ENCODE data around the gene DLX3. TPM values are rescaled to one million over a fixed set of nuclear protein-coding genes. Genes with fewer than 3 reads are reported as not detected.

The DLX3 gene
- total RNA-seq, 2 donors from 2014 or later = 0.36 to 0.68 TPM

GRCh38 chr17:49992933-49993422, 2.0 kb downstream of the DLX3 start:
- peak overlapping the region; percentile 29 to 43 for H3K4me3 ChIP-seq
- intact Hi-C loops (cut with DNase I) = no loop called here
- no peaks in the 10 kb centered on the region for H3K27me3 ChIP-seq (replicated peaks; ENCODE audit: insufficient read depth)
- H3K4me1 ChIP-seq (replicated peaks) = peaks cover 16% of the 10 kb centered on the region
- no peaks in the 10 kb centered on the region for H3K9me3 ChIP-seq
- H3K36me3 ChIP-seq = no peaks in the 10 kb centered on the region
- peak overlapping the region in 1 of 2 donors; percentile 44 for H3K27ac ChIP-seq
- DNase-seq (ENCODE audit: low spot score) = no peak
- 32% methylated on average over 23 of the region's 23 CpGs for WGBS
- TF ChIP-seq, protein P1, sequence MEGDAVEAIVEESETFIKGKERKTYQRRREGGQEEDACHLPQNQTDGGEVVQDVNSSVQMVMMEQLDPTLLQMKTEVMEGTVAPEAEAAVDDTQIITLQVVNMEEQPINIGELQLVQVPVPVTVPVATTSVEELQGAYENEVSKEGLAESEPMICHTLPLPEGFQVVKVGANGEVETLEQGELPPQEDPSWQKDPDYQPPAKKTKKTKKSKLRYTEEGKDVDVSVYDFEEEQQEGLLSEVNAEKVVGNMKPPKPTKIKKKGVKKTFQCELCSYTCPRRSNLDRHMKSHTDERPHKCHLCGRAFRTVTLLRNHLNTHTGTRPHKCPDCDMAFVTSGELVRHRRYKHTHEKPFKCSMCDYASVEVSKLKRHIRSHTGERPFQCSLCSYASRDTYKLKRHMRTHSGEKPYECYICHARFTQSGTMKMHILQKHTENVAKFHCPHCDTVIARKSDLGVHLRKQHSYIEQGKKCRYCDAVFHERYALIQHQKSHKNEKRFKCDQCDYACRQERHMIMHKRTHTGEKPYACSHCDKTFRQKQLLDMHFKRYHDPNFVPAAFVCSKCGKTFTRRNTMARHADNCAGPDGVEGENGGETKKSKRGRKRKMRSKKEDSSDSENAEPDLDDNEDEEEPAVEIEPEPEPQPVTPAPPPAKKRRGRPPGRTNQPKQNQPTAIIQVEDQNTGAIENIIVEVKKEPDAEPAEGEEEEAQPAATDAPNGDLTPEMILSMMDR (IDR thresholded peaks at IDR 0.05) = no peak
- no peak for TF ChIP-seq POLR2A (IDR thresholded peaks at IDR 0.05)

- H3K27me3 ChIP-seq (replicated peaks; ENCODE audit: insufficient read depth) = no peaks in the 10 kb centered on the region
- intact Hi-C loops (cut with DNase I) = no loop called here
- TF ChIP-seq POLR2A (IDR thresholded peaks at IDR 0.05) = no peak
- TF ChIP-seq, protein P1 (IDR thresholded peaks at IDR 0.05) = no peak
- TF ChIP-seq POLR2AphosphoS5 (IDR thresholded peaks at IDR 0.05) = no peak
- no peak for DNase-seq (ENCODE audit: low spot score)
- H3K27ac ChIP-seq = no peak overlapping the region
- H3K4me3 ChIP-seq = no peak overlapping the region
- no peaks in the 10 kb centered on the region for H3K9me3 ChIP-seq
- 86% methylated on average over 13 of the region's 13 CpGs for WGBS
- peaks cover 19% of the 10 kb centered on the region for H3K4me1 ChIP-seq (replicated peaks)
- H3K36me3 ChIP-seq = no peaks in the 10 kb centered on the region
Observed at GRCh38 chr17:49992191-49992932, 2.7 kb downstream of the DLX3 start.

DNA sequence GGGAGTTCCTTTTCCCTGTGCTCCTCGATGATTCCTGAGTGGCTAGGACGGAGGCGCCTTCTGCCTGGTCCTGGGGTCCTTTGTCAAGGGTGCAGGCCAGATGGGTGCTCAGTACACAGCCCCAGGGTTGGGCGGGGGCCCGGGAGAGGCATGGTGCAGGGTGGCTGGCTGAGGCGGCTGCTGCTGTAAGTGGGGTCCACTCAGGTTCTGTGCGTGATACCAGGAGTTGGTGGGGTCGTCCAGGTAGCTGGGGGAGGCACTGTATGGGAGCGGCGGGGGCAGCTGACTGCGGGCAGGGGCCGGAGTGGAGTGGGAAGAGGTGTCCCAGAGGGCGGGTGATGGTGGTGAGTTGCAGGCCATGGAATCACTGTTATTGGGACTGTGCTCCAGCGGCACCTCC, 3.6 kb downstream of the DLX3 start:
- Histone ChIP-seq H3K36me3 (no peaks in the 10 kb centered on the region), H3K4me1 (replicated peaks) (peaks cover 11% of the 10 kb centered on the region), H3K27me3 (replicated peaks; ENCODE audit: insufficient read depth) (no peaks in the 10 kb centered on the region), H3K4me3 (no peak overlapping the region), H3K27ac (no peak overlapping the region), H3K9me3 (no peaks in the 10 kb centered on the region)
- WGBS = 95% methylated on average over 14 of the region's 14 CpGs
- intact Hi-C loops (cut with DNase I) = no loop called here
- DNase-seq (ENCODE audit: low spot score) = no peak
- TF ChIP-seq POLR2AphosphoS5 (IDR thresholded peaks at IDR 0.05) = no peak
- TF ChIP-seq, protein P1 (IDR thresholded peaks at IDR 0.05) = no peak
- no peak for TF ChIP-seq POLR2A (IDR thresholded peaks at IDR 0.05)

GRCh38 chr17:49990921-49991320, 4.1 kb downstream of the DLX3 start:
- 87% methylated on average over 8 of the region's 8 CpGs for WGBS
- Histone ChIP-seq H3K4me3 (no peak overlapping the region), H3K27ac (no peak overlapping the region), H3K36me3 (no peaks in the 10 kb centered on the region), H3K9me3 (no peaks in the 10 kb centered on the region), H3K27me3 (replicated peaks; ENCODE audit: insufficient read depth) (no peaks in the 10 kb centered on the region), H3K4me1 (replicated peaks) (peaks cover 11% of the 10 kb centered on the region)
- DNase-seq (ENCODE audit: low spot score) = no peak
- TF ChIP-seq POLR2A (IDR thresholded peaks at IDR 0.05) = no peak
- no peak for TF ChIP-seq POLR2AphosphoS5 (IDR thresholded peaks at IDR 0.05)
- TF ChIP-seq, protein P1 (IDR thresholded peaks at IDR 0.05) = no peak
- intact Hi-C loops (cut with DNase I) = no loop called here

DNA sequence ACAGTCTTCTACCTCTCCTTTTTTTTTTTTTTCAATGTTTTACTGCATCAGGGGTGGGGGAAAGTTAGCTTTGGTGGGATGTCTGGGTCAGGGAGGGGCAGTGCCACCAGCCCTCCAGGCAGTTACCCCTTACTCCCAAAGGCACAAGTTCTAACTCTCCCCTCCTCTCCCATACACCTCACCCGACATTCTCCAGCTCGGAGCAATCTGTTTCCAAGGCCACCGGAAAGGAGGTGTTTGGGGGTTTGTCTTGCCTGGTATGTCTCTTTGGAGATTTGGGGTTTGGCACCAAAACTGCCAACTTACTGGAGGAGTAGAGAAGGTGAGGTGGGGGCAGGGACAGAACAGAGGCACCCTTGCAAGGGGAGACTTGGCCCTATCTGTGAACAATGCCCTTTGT, 4.7 kb downstream of the DLX3 start:
- no peaks in the 10 kb centered on the region for H3K27me3 ChIP-seq (replicated peaks; ENCODE audit: insufficient read depth)
- peaks cover 11% of the 10 kb centered on the region for H3K4me1 ChIP-seq (replicated peaks)
- no peaks in the 10 kb centered on the region for H3K36me3 ChIP-seq
- intact Hi-C loops (cut with DNase I) = no loop called here
- WGBS = 50% methylated on average over 3 of the region's 3 CpGs
- H3K27ac ChIP-seq = no peak overlapping the region
- TF ChIP-seq POLR2AphosphoS5 (IDR thresholded peaks at IDR 0.05) (no peak), POLR2A (IDR thresholded peaks at IDR 0.05) (no peak)
- TF ChIP-seq, protein P1 (IDR thresholded peaks at IDR 0.05) = no peak
- no peak for DNase-seq (ENCODE audit: low spot score)
- H3K9me3 ChIP-seq = no peaks in the 10 kb centered on the region
- H3K4me3 ChIP-seq = no peak overlapping the region

Measured in prostate gland (tissue), 2 donors.